H1 (cell line): ENCODE results near the gene ZDHHC3. TPM values are rescaled to one million over a fixed set of nuclear protein-coding genes. Genes with fewer than 3 reads are reported as not detected.

Experiments
- CTCF ChIA-PET: fragments of 300-600 bp; sonication (Branson Sonifier 250); formaldehyde crosslinking; loops from one replicate; lab custom pipeline; 2021; ENCODE audit not compliant: partially characterized antibody; lab: Charles Lee
- POLR2A ChIA-PET: fragments of 300-600 bp; sonication (Branson Sonifier 250); formaldehyde crosslinking; loops from one replicate; lab custom pipeline; 2021; ENCODE audit warnings: inconsistent platforms; ENCODE audit not compliant: partially characterized antibody; lab: Charles Lee
- DNase-seq, 2 experiments: peaks; one replicate each; pipeline versions ENCODE4 v3.0.0 to v3.0.0-alpha.2; 2010 to 2022; ENCODE audit warnings: low spot score in 2 of 2, low read depth in 1 of 2, mixed read lengths in 1 of 2
- FAIRE-seq: peaks from 2 replicates; lab custom pipeline; 2011; peaks lifted over from hg19 to GRCh38; lab: Jason Lieb, UNC
- H2AFZ ChIP-seq: 2 replicates; pipeline ENCODE4 v1.8.1; 2012; ENCODE audit warnings: low read length, inconsistent platforms
- H2AK5ac ChIP-seq: 2 replicates; pipeline ENCODE4 v1.6.1; 2013; ENCODE audit warnings: low read depth, low read length
- H2BK120ac ChIP-seq: replicated peaks from 2 replicates; pipeline ENCODE3; 2013; ENCODE audit warnings: low read depth, low read length, inconsistent platforms
- H2BK12ac ChIP-seq: 2 replicates; pipeline ENCODE4 v1.6.1; 2013; ENCODE audit warnings: low read depth, low read length
- H2BK15ac ChIP-seq: 2 replicates; pipeline ENCODE4 v1.6.1; 2013; ENCODE audit warnings: low read length
- H2BK20ac ChIP-seq: 2 replicates; pipeline ENCODE4 v1.6.1; 2013; ENCODE audit warnings: low read length
- H2BK5ac ChIP-seq: 2 replicates; pipeline ENCODE4 v1.6.1; 2013; ENCODE audit warnings: low read depth, low read length
- H3K14ac ChIP-seq: 2 replicates; pipeline ENCODE4 v1.6.1; 2013; ENCODE audit warnings: inconsistent platforms; ENCODE audit not compliant: insufficient read length
- H3K18ac ChIP-seq: 2 replicates; pipeline ENCODE4 v1.6.1; 2013; ENCODE audit warnings: low read length; ENCODE audit errors: extremely low read depth
- H3K23ac ChIP-seq: 2 replicates; pipeline ENCODE4 v1.6.1; 2013; ENCODE audit warnings: inconsistent platforms; ENCODE audit not compliant: insufficient read length
- H3K23me2 ChIP-seq: 2 replicates; pipeline ENCODE4 v1.6.1; 2013; ENCODE audit warnings: low read depth, low read length
- H3K27ac ChIP-seq: 2 replicates; pipeline ENCODE4 v1.6.1; 2011; ENCODE audit warnings: low read depth, low read length, inconsistent platforms
- H3K27me3 ChIP-seq, 4 experiments: replicated peaks in 1 of 4; 1 replicate in 1 of 4; 2 replicates in 3 of 4; pipeline versions ENCODE4 v1.6.1 to v1.8.1; 2011 to 2013; ENCODE audit warnings: low read length in 3 of 4, mild to moderate bottlenecking in 3 of 4, inconsistent platforms in 2 of 4, mixed read lengths in 2 of 4, moderate library complexity in 1 of 4; ENCODE audit not compliant: control insufficient read depth in 3 of 4, insufficient read depth in 3 of 4; ENCODE audit errors: extremely low read depth in 1 of 4
- H3K36me3 ChIP-seq, 4 experiments: 2 replicates each; pipeline versions ENCODE4 v1.6.1 to v1.8.1; 2011 to 2013; ENCODE audit warnings: mild to moderate bottlenecking in 4 of 4, low read length in 3 of 4, moderate library complexity in 2 of 4, control low read depth in 1 of 4, inconsistent platforms in 1 of 4; ENCODE audit not compliant: insufficient read depth in 4 of 4, control insufficient read depth in 2 of 4
- H3K4ac ChIP-seq: replicated peaks from 2 replicates; pipeline ENCODE3; 2013; ENCODE audit warnings: low read length, low read depth, mixed read lengths, inconsistent platforms; ENCODE audit not compliant: insufficient read length
- H3K4me1 ChIP-seq, 4 experiments: replicated peaks in 1 of 4; 1 replicate in 1 of 4; 2 replicates in 3 of 4; pipeline versions ENCODE4 v1.6.1 to v1.8.1; 2011 to 2013; ENCODE audit warnings: low read length in 3 of 4, inconsistent platforms in 2 of 4, mixed read lengths in 1 of 4; ENCODE audit not compliant: insufficient read depth in 4 of 4, control insufficient read depth in 3 of 4
- H3K4me2 ChIP-seq, 2 experiments: 2 replicates each; pipeline versions ENCODE4 v1.6.1 to v1.8.1; 2011 to 2013; ENCODE audit warnings: low read depth in 2 of 2, low read length in 2 of 2, control low read depth in 1 of 2, inconsistent platforms in 1 of 2, mild to moderate bottlenecking in 1 of 2; ENCODE audit not compliant: insufficient read depth in 1 of 2
- H3K4me3 ChIP-seq, 4 experiments: fragments of 200-600, 300-600 bp in 1 of 4; sonication (generic), shearing (Covaris generic), sonication (Bioruptor Twin) in 1 of 4; 2 replicates each; pipeline versions ENCODE4 v1.5.1 to v1.8.1; 2011 to 2016; ENCODE audit warnings: low read length in 4 of 4, low read depth in 3 of 4, control low read depth in 2 of 4, inconsistent platforms in 2 of 4, mild to moderate bottlenecking in 2 of 4, mixed read lengths in 1 of 4, moderate library complexity in 1 of 4; ENCODE audit not compliant: insufficient read depth in 2 of 4; ENCODE audit errors: extremely low read depth in 1 of 4
- H3K56ac ChIP-seq: replicated peaks from 2 replicates; pipeline ENCODE3; 2013; ENCODE audit warnings: low read depth, mild to moderate bottlenecking, mixed read lengths, low read length, inconsistent platforms; ENCODE audit not compliant: insufficient read length
- H3K79me1 ChIP-seq: 2 replicates; pipeline ENCODE4 v1.6.1; 2013; ENCODE audit warnings: low read depth, low read length, control low read depth
- H3K79me2 ChIP-seq, 2 experiments: 2 replicates each; pipeline versions ENCODE4 v1.6.1 to v1.8.1; 2012 to 2013; ENCODE audit warnings: low read length in 2 of 2, mild to moderate bottlenecking in 2 of 2, inconsistent platforms in 1 of 2; ENCODE audit not compliant: insufficient read depth in 2 of 2, control insufficient read depth in 1 of 2
- H3K9ac ChIP-seq, 4 experiments: replicated peaks in 1 of 4; 1 replicate in 1 of 4; 2 replicates in 3 of 4; pipeline versions ENCODE4 v1.6.1 to v1.8.1; 2011 to 2013; ENCODE audit warnings: low read depth in 3 of 4, low read length in 3 of 4, control low read depth in 2 of 4, mild to moderate bottlenecking in 2 of 4, moderate library complexity in 2 of 4, inconsistent platforms in 1 of 4; ENCODE audit errors: extremely low read depth in 1 of 4
- H3K9me3 ChIP-seq, 2 experiments: 2 replicates each; pipeline versions ENCODE4 v1.6.1 to v1.8.1; 2012 to 2013; ENCODE audit warnings: mild to moderate bottlenecking in 2 of 2, moderate library complexity in 2 of 2, control low read depth in 1 of 2, inconsistent platforms in 1 of 2, low read depth in 1 of 2, low read length in 1 of 2, mixed read lengths in 1 of 2; ENCODE audit not compliant: insufficient read depth in 2 of 2
- H4K20me1 ChIP-seq, 2 experiments: replicated peaks in 1 of 2; 2 replicates each; pipeline versions ENCODE3 to v1.8.1; 2011 to 2013; ENCODE audit warnings: inconsistent platforms in 2 of 2, low read length in 2 of 2, mild to moderate bottlenecking in 1 of 2; ENCODE audit not compliant: insufficient read depth in 2 of 2, control insufficient read depth in 1 of 2
- H4K5ac ChIP-seq: 2 replicates; pipeline ENCODE4 v1.6.1; 2013; ENCODE audit warnings: low read length, low read depth, mixed read lengths, inconsistent platforms; ENCODE audit not compliant: insufficient read length
- H4K8ac ChIP-seq: 2 replicates; pipeline ENCODE4 v1.8.0; 2013; ENCODE audit warnings: mild to moderate bottlenecking, moderate library complexity, low read length, inconsistent platforms; ENCODE audit not compliant: insufficient read depth; ENCODE audit errors: extremely low read depth
- H4K91ac ChIP-seq: replicated peaks from 2 replicates; pipeline ENCODE3; 2013; ENCODE audit warnings: low read length, mixed read lengths, inconsistent platforms; ENCODE audit not compliant: insufficient read length
- WGBS, 2 experiments: shearing (Covaris generic) in 1 of 2; methylation state at CpG; one replicate each; pipeline versions ENCODE4 v1.1.6 to v1.1.7; 2013 to 2015; ENCODE audit warnings: low lambda C conversion rate in 2 of 2, mixed read lengths in 2 of 2, inconsistent platforms in 1 of 2, low coverage in 1 of 2, missing lambda C conversion rate in 1 of 2; ENCODE audit not compliant: insufficient replicate concordance in 2 of 2, insufficient coverage in 1 of 2, insufficient read length in 1 of 2; ENCODE audit errors: extremely low coverage in 1 of 2, missing lambda C conversion rate in 1 of 2; 5-methylcytosine and 5-hydroxymethylcytosine counted together
- polyA plus RNA-seq, 7 experiments: library from polyadenylated mRNA; depleted of rRNA in 3 of 7; stranded (reverse) in 5 of 7; unstranded in 2 of 7; fragments of >200 nt in 5 of 7; fragments of 200-250 nt in 2 of 7; gene quantifications; 1 replicate in 5 of 7; 2 replicates in 1 of 7; 4 replicates in 1 of 7; pipeline versions ENCODE4 v1.2.1 to v1.2.3, GENCODE V29; 2011 to 2013; ENCODE audit warnings: missing spikeins in 2 of 7, mixed read lengths in 2 of 7
- total RNA-seq: library from RNA; stranded (reverse); fragmentation: NEBNext Ultra II Directional; extraction: Animal tissue kit (Norgen Biotek cat#: 25700); gene quantifications from 2 replicates; pipeline ENCODE4 v1.2.1, GENCODE V29; 2021

ZDHHC3 gene
- total and polyA plus RNA-seq, 2 of the 8 experiments (the other 6 are each of a cell fraction or from before 2014, with no cell fraction given), result 77.4 to 88.7 TPM

DNA sequence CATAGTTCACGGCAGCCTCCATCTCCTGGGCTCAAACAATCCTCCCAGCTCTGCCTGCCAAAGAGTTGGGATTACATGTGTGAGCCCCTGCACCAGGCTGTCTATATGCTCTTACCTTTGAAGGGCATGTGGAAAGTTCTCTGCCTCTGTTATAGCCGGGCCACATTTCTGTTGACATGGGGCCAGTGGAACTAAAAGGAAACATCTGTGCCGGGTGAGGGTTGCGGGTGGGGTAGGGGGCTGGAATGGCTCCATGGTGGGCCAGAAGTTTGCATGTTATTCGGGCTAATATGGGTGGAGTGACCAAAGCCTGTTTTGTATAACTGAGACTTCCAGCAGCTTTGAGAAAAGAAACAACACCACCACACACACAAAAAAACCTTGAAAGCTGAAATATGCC lies 41.8 kb upstream of the ZDHHC3 start:
- H3K23me2 ChIP-seq, result no peaks in the 10 kb centered on the region
- no peak overlapping the region for H3K27ac ChIP-seq
- H3K4ac ChIP-seq, result no peak overlapping the region
- H3K56ac ChIP-seq, result no peak overlapping the region
- H3K9me3 ChIP-seq, result no peaks in the 10 kb centered on the region
- WGBS, 2 experiments, result 86% methylated on average over 5 of the region's 5 CpGs; no CpG with 5 or more reads in 1 of the 2 experiments
- no peak overlapping the region for H2BK20ac ChIP-seq
- CTCF ChIA-PET, result interaction anchor here (1.0 kb wide), 1 partner anchor 24 kb away, joined by 4 read pairs; no protein-coding TSS in a partner anchor
- no peaks in the 10 kb centered on the region for H3K79me2 ChIP-seq
- H3K79me1 ChIP-seq, result no peaks in the 10 kb centered on the region; the same call in 1 of the 2 replicates
- peaks cover 0 to 5% (median 0%) of the 10 kb centered on the region in 4 experiments; a peak in 4 of 7 replicates for H3K4me1 ChIP-seq
- no peak overlapping the region for H3K4me3 ChIP-seq
- no peak overlapping the region for H2BK12ac ChIP-seq
- no peak overlapping the region for H4K91ac ChIP-seq
- FAIRE-seq (no peak), DNase-seq (no peak)
- no peak overlapping the region for H2AFZ ChIP-seq
- no peak overlapping the region for H2BK15ac ChIP-seq
- no peak overlapping the region for H3K14ac ChIP-seq
- H2BK5ac ChIP-seq, result no peak overlapping the region
- no peak overlapping the region for H3K4me2 ChIP-seq
- H2AK5ac ChIP-seq, result no peak overlapping the region
- no peak overlapping the region for H2BK120ac ChIP-seq
- H4K8ac ChIP-seq, result no peak overlapping the region
- H3K36me3 ChIP-seq, result peaks cover 2 to 17% (median 8%) of the 10 kb centered on the region in 4 experiments; a peak in 6 of 8 replicates
- no peak overlapping the region for H3K9ac ChIP-seq
- POLR2A ChIA-PET, result interaction anchor here (1.4 to 2.5 kb wide), 4 partner anchors 9 to 50 kb away, joined by 3 to 13 read pairs (median 4); partner anchors contain the start of gene CLEC3B
- no peak overlapping the region for H4K5ac ChIP-seq
- no peak overlapping the region for H3K18ac ChIP-seq
- H3K27me3 ChIP-seq, result no peaks in the 10 kb centered on the region
- H4K20me1 ChIP-seq, result peaks cover 0 to 5% of the 10 kb centered on the region in 2 experiments
- no peak overlapping the region for H3K23ac ChIP-seq
